Measurements from ENCODE around the gene WDR49. TPM values are rescaled to one million over a fixed set of nuclear protein-coding genes. Genes with fewer than 3 reads are reported as not detected.
A peak's percentile ranks its signal among the peaks of the same experiment; 100 is the strongest.

Gene WDR49
- total RNA-seq: under 1 TPM; 0.40 to 0.47 TPM

- no peaks in the 10 kb centered on the region for H3K9me3 Mint-ChIP-seq
- no peak within 1 kb of the TSS for H3K4me3 Mint-ChIP-seq
- no peaks in the 10 kb centered on the region for H3K27me3 Mint-ChIP-seq
- POLR2A ChIA-PET: no interaction called here
- no peaks in the 10 kb centered on the region for H3K36me3 Mint-ChIP-seq (ENCODE audit: low read depth)
- H3K27ac Mint-ChIP-seq: no peak within 1 kb of the TSS
- CTCF ChIA-PET: no interaction called here
- H3K4me1 Mint-ChIP-seq: peaks cover 4% of the 10 kb centered on the region
- DNase-seq: no peak
These were observed at the start of gene WDR49 for GRCh38 chr3:167653760-167654159. Gene WDR49 (minus strand): TSS chr3:167653942. CDS start chr3:167653425, 517 bp downstream.

GRCh38 chr3:167700926-167701325, 47.2 kb upstream of the WDR49 start:
- Mint-ChIP-seq H3K4me1 (peaks cover 3% of the 10 kb centered on the region), H3K36me3 (ENCODE audit: low read depth) (peaks cover 35% of the 10 kb centered on the region), H3K27ac (no peak overlapping the region), H3K27me3 (no peaks in the 10 kb centered on the region), H3K9me3 (no peaks in the 10 kb centered on the region), H3K4me3 (no peak overlapping the region)
- CTCF ChIA-PET: no interaction called here
- POLR2A ChIA-PET: no interaction called here
- DNase-seq: no peak

- Mint-ChIP-seq H3K9me3 (no peaks in the 10 kb centered on the region), H3K36me3 (ENCODE audit: low read depth) (peaks cover 39% of the 10 kb centered on the region), H3K27me3 (no peaks in the 10 kb centered on the region), H3K4me1 (peaks cover 3% of the 10 kb centered on the region), H3K27ac (no peak overlapping the region), H3K4me3 (no peak overlapping the region)
- DNase-seq: no peak
- POLR2A ChIA-PET: no interaction called here
- CTCF ChIA-PET: no interaction called here
These were observed 46.3 kb upstream of the WDR49 start for GRCh38 chr3:167700046-167700445.

GRCh38 chr3:167694121-167694520, 40.4 kb upstream of the WDR49 start:
- DNase-seq: no peak
- ChIA-PET POLR2A (no interaction called here), CTCF (interaction anchor here (1.4 kb wide), 1 partner anchor 9 kb away, joined by 4 read pairs; no protein-coding TSS in a partner anchor)
- Mint-ChIP-seq H3K9me3 (no peaks in the 10 kb centered on the region), H3K4me3 (no peak overlapping the region), H3K27ac (peak overlapping the region; percentile 14), H3K36me3 (ENCODE audit: low read depth) (peaks cover 36% of the 10 kb centered on the region), H3K4me1 (peaks cover 21% of the 10 kb centered on the region), H3K27me3 (no peaks in the 10 kb centered on the region)

- peak; percentile 44 for DNase-seq
- POLR2A ChIA-PET: no interaction called here
- H3K4me1 Mint-ChIP-seq: peaks cover 21% of the 10 kb centered on the region
- no peaks in the 10 kb centered on the region for H3K27me3 Mint-ChIP-seq
- H3K27ac Mint-ChIP-seq: peak overlapping the region; percentile 14
- H3K4me3 Mint-ChIP-seq: no peak overlapping the region
- CTCF ChIA-PET: interaction anchor here (0.7 kb wide), 1 partner anchor 12 kb away, joined by 3 read pairs; no protein-coding TSS in a partner anchor
- H3K36me3 Mint-ChIP-seq (ENCODE audit: low read depth): peaks cover 32% of the 10 kb centered on the region
- H3K9me3 Mint-ChIP-seq: no peaks in the 10 kb centered on the region
These were observed 37.6 kb upstream of the WDR49 start for GRCh38 chr3:167691366-167691765.

GRCh38 chr3:167684388-167684993, 30.7 kb upstream of the WDR49 start:
- no peaks in the 10 kb centered on the region for H3K27me3 Mint-ChIP-seq
- H3K4me1 Mint-ChIP-seq: no peaks in the 10 kb centered on the region
- POLR2A ChIA-PET: no interaction called here
- no peak overlapping the region for H3K4me3 Mint-ChIP-seq
- no peak overlapping the region for H3K27ac Mint-ChIP-seq
- DNase-seq: peak; percentile 77
- peaks cover 16% of the 10 kb centered on the region for H3K36me3 Mint-ChIP-seq (ENCODE audit: low read depth)
- CTCF ChIA-PET: interaction anchor here (0.9 to 1.3 kb wide), 2 partner anchors 10 to 17 kb away, joined by 3 to 4 read pairs; no protein-coding TSS in a partner anchor
- no peaks in the 10 kb centered on the region for H3K9me3 Mint-ChIP-seq

- DNase-seq: no peak
- CTCF ChIA-PET: interaction anchor here (0.9 kb wide), 1 partner anchor 9 kb away, joined by 3 read pairs; no protein-coding TSS in a partner anchor
- H3K27ac Mint-ChIP-seq: no peak overlapping the region
- H3K36me3 Mint-ChIP-seq (ENCODE audit: low read depth): peaks cover 45% of the 10 kb centered on the region
- POLR2A ChIA-PET: no interaction called here
- H3K9me3 Mint-ChIP-seq: peaks cover 17% of the 10 kb centered on the region
- H3K4me3 Mint-ChIP-seq: no peak overlapping the region
- no peaks in the 10 kb centered on the region for H3K27me3 Mint-ChIP-seq
- H3K4me1 Mint-ChIP-seq: no peaks in the 10 kb centered on the region
These were observed 25.8 kb upstream of the WDR49 start for GRCh38 chr3:167679526-167679925.

- no peak overlapping the region for H3K4me3 Mint-ChIP-seq
- ChIA-PET CTCF (no interaction called here), POLR2A (no interaction called here)
- peaks cover 41% of the 10 kb centered on the region for H3K36me3 Mint-ChIP-seq (ENCODE audit: low read depth)
- no peak for DNase-seq
- peaks cover 17% of the 10 kb centered on the region for H3K9me3 Mint-ChIP-seq
- H3K27ac Mint-ChIP-seq: no peak overlapping the region
- no peaks in the 10 kb centered on the region for H3K27me3 Mint-ChIP-seq
- no peaks in the 10 kb centered on the region for H3K4me1 Mint-ChIP-seq
These were observed 22.1 kb upstream of the WDR49 start for GRCh38 chr3:167675848-167676247.

GRCh38 chr3:167673221-167673620, 19.5 kb upstream of the WDR49 start:
- H3K36me3 Mint-ChIP-seq (ENCODE audit: low read depth): peaks cover 38% of the 10 kb centered on the region
- H3K9me3 Mint-ChIP-seq: peaks cover 17% of the 10 kb centered on the region
- ChIA-PET CTCF (interaction anchor here (0.9 kb wide), 1 partner anchor 10 kb away, joined by 3 read pairs; no protein-coding TSS in a partner anchor), POLR2A (no interaction called here)
- no peaks in the 10 kb centered on the region for H3K4me1 Mint-ChIP-seq
- no peak overlapping the region for H3K27ac Mint-ChIP-seq
- DNase-seq: no peak
- no peak overlapping the region for H3K4me3 Mint-ChIP-seq
- H3K27me3 Mint-ChIP-seq: no peaks in the 10 kb centered on the region

- H3K4me3 Mint-ChIP-seq: no peak overlapping the region
- DNase-seq: no peak
- H3K27ac Mint-ChIP-seq: no peak overlapping the region
- H3K4me1 Mint-ChIP-seq: no peaks in the 10 kb centered on the region
- peaks cover 33% of the 10 kb centered on the region for H3K36me3 Mint-ChIP-seq (ENCODE audit: low read depth)
- ChIA-PET CTCF (no interaction called here), POLR2A (no interaction called here)
- peaks cover 16% of the 10 kb centered on the region for H3K9me3 Mint-ChIP-seq
- no peaks in the 10 kb centered on the region for H3K27me3 Mint-ChIP-seq
These were observed 18.2 kb upstream of the WDR49 start for GRCh38 chr3:167671878-167672427.

GRCh38 chr3:167669699-167670098, 16.0 kb upstream of the WDR49 start:
- Mint-ChIP-seq H3K27me3 (no peaks in the 10 kb centered on the region), H3K36me3 (ENCODE audit: low read depth) (peaks cover 13% of the 10 kb centered on the region), H3K9me3 (no peaks in the 10 kb centered on the region), H3K4me1 (no peaks in the 10 kb centered on the region), H3K4me3 (no peak overlapping the region), H3K27ac (no peak overlapping the region)
- DNase-seq: no peak
- ChIA-PET CTCF (interaction anchor here (1.7 kb wide), 1 partner anchor 34 kb away, joined by 5 read pairs; no protein-coding TSS in a partner anchor), POLR2A (no interaction called here)

- CTCF ChIA-PET: no interaction called here
- POLR2A ChIA-PET: no interaction called here
These were observed 14.9 kb upstream of the WDR49 start for GRCh38 chr3:167668651-167669050.

GRCh38 chr3:167666563-167666962, 12.8 kb upstream of the WDR49 start:
- Mint-ChIP-seq H3K27me3 (peaks cover 4% of the 10 kb centered on the region), H3K4me1 (no peaks in the 10 kb centered on the region), H3K9me3 (no peaks in the 10 kb centered on the region), H3K4me3 (no peak overlapping the region), H3K36me3 (ENCODE audit: low read depth) (peaks cover 4% of the 10 kb centered on the region), H3K27ac (no peak overlapping the region)
- CTCF ChIA-PET: interaction anchor here (0.5 kb wide), 1 partner anchor 1692 kb away, joined by 4 read pairs; no protein-coding TSS in a partner anchor
- no peak for DNase-seq
- POLR2A ChIA-PET: no interaction called here

More at GRCh38 chr3:167668651-167669050, 14.9 kb upstream of the WDR49 start:
- no peak for DNase-seq
- Mint-ChIP-seq H3K27ac (no peak overlapping the region), H3K4me3 (no peak overlapping the region), H3K36me3 (ENCODE audit: low read depth) (peaks cover 4% of the 10 kb centered on the region), H3K9me3 (no peaks in the 10 kb centered on the region), H3K4me1 (no peaks in the 10 kb centered on the region), H3K27me3 (peaks cover 4% of the 10 kb centered on the region)

Measured in activated CD4-positive, alpha-beta T cell treated with anti-CD3 and anti-CD28 coated beads, Interleukin-2, amount 10 ng/mL, durations not matched to agents 7 days and 5 days (primary cell).